Astrocyte of the cerebellum (primary cell): Measurements from ENCODE around the gene STOML1.
"Not testable (repeated sequence)": the region's sequence is repeated elsewhere in the genome, so short reads cannot be mapped to it uniquely, and the experiment has no call there.

Experiments
- DNase-seq: peaks from one replicate; pipeline ENCODE4 v3.0.0-alpha.2; 2011; ENCODE audit warnings: low read depth
- H3K4me3 ChIP-seq: 2 replicates; pipeline ENCODE4 v1.5.1; 2011; ENCODE audit warnings: mild to moderate bottlenecking, low read depth, low read length, moderate library complexity
- CTCF ChIP-seq: IDR thresholded peaks from 2 replicates; pipeline ENCODE4 v1.5.1; 2012; ENCODE audit warnings: low read length, low read depth, moderate library complexity, mild to moderate bottlenecking; ENCODE audit errors: missing control alignments
- in situ Hi-C: cut with HindIII; loops from 2 replicates; pipeline ENCODE4 v1.10.0; 2017; ENCODE audit warnings: low sequenced_read_pairs

Gene STOML1

DNA sequence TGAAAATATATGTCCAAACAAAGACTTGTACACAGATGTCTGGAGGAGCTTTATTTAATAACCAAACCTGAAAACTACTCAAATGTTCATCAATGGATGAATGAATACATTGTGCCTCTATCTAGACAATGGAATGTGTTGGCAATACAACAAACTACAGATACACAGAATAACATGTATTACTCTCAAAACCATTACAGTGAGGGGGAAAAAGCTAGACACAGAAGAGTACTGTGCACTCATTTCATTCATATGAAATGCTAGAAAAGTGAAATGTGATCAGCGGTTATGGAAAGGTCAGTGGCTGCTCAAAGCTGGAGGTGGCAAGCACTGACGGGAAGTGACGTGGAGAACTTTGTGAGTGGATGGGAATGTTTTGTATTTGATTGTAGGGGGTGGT, 13.2 kb downstream of the STOML1 start:
- no peak for TF ChIP-seq CTCF
- H3K4me3 ChIP-seq: no peak overlapping the region
- in situ Hi-C loops: loop anchor here (25.0 kb wide), 1 partner anchor 333 kb away; no protein-coding TSS in a partner anchor
- DNase-seq: no peak

- not testable (repeated sequence) for DNase-seq, H3K4me3 ChIP-seq
- in situ Hi-C loops: loop anchor here (25.0 kb wide), 1 partner anchor 337 kb away; no protein-coding TSS in a partner anchor
These were observed 16.5 kb downstream of the STOML1 start for GRCh38 chr15:73975440-73976125.

DNA sequence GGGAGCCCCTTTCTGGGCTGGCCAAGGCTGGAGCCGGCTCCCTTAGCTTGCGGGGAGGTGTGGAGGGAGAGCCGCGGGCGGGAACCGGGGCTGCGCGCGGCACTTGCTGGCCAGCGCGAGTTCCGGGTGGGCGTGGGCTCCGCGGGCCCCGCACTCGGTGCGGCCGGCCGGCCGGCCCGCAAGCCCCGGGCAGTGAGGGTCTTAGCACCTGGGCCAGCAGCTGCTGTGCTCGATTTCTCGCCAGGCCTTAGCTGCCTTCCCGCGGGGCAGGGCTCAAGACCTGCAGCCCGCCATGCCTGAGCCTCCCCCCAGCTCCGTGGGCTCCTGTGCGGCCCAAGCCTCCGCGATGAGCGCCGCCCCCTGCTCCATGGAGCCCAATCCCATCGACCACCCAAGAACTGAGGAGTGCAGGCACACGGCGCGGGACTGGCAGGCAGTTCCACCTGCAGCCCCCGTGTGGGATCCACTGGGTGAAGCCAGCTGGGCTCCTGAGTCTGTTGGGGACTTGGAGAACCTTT, 18.4 kb downstream of the STOML1 start:
- in situ Hi-C loops, H3K4me3 ChIP-seq, DNase-seq: not testable (repeated sequence)

DNA sequence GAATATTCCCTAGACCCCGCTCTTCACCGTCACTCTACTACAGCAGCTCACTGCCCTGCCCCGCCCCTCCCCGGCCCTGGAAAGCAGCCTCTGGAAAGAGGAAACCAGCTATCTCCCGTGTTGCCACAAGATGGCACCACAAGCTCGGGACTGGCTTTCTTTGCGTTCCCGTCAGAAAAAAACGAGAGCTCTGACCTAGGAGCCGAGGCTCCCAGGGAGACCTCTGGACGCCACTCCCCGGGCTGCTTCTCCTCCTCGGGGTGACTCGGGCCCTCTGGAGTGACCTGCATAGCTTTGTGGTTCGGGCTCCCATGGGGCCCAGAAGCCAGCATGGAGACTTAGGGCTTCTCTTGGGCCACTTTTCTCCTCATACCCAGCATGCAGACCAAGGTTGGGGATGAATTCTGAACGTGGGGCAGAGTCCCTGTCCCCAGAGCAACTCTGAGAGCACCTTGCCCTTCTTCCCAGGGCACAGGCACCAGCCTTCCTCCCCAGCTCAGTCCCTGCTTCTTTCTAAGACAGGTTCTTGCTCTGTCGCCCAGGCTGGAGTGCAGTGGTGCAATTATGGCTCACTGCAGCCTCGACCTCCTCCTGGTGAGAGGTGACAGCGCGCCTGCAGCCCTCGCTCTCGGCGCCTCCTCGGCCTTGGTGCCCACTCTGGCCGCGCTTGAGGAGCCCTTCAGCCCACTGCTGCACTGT, 19.0 kb downstream of the STOML1 start:
- in situ Hi-C loops: no loop called here
- TF ChIP-seq CTCF: peak; percentile 93
- peak; percentile 63 for DNase-seq
- H3K4me3 ChIP-seq: no peak overlapping the region

- in situ Hi-C loops: no loop called here
- no peak for DNase-seq
- no peak for TF ChIP-seq CTCF
- H3K4me3 ChIP-seq: no peak overlapping the region
These were observed 22.8 kb downstream of the STOML1 start for GRCh38 chr15:73969151-73969759.

DNA sequence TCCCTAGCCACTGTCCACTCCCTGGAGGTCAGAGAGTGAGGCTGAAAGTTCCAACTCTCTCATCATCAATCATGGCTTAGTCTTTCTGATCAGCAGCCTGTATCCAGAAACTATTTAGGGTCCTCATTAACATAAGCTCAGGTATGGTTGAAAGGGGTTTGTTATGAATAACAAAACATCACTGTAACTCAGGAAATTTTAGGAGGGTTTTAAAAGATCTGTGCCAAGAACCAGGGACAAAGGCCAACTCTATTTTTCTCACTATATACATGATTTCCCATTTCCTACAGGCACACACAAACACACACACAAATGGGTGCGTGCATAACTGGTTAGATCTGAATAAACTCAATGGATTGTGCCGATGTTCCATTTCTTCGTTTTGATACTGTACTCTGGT, 23.6 kb downstream of the STOML1 start:
- no peak for DNase-seq
- in situ Hi-C loops: no loop called here
- no peak overlapping the region for H3K4me3 ChIP-seq
- no peak for TF ChIP-seq CTCF

DNA sequence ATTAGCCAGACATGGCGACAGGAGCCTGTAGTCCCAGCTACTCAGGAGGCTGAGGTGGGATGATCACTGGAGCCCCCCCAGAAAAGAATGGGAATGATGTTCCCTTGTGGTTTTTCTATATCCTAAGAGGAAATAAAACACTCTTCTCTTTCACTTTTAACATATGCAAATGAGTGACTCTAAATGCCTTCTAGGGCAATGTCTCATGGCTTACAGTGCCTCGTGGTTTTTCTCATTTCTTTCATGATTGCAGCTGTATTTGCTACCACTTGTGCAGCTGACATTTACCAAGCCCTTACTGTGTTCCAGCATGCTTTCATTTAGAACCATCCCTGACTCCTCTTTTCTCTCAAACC, 26.4 kb downstream of the STOML1 start:
- no peak for TF ChIP-seq CTCF
- no peak for DNase-seq
- in situ Hi-C loops: no loop called here
- H3K4me3 ChIP-seq: no peak overlapping the region
